Effector memory CD4-positive, alpha-beta T cell (primary cell): ENCODE data around the gene TBCD.

Experiments
- DNase-seq, 3 donors: peaks; one replicate each; pipeline ENCODE4 v3.0.0-alpha.2; 2020
- H3K27ac ChIP-seq: 2 replicates; pipeline ENCODE4 v1.7.0; 2013; ENCODE audit warnings: mild to moderate bottlenecking, low read length, moderate library complexity; ENCODE audit not compliant: insufficient read depth, poor library complexity, severe bottlenecking
- H3K27me3 ChIP-seq: replicated peaks from 2 replicates; pipeline ENCODE4 v1.7.0; 2013; ENCODE audit warnings: mild to moderate bottlenecking, low read length; ENCODE audit not compliant: insufficient read depth, control insufficient read depth, poor library complexity, severe bottlenecking
- H3K36me3 ChIP-seq: 2 replicates; pipeline ENCODE4 v1.7.0; 2013; ENCODE audit warnings: mild to moderate bottlenecking, low read length, moderate library complexity; ENCODE audit not compliant: control insufficient read depth, insufficient read depth
- H3K4me1 ChIP-seq: 2 replicates; pipeline ENCODE4 v1.7.0; 2013; ENCODE audit warnings: low read length, mild to moderate bottlenecking; ENCODE audit not compliant: control insufficient read depth, insufficient read depth, poor library complexity, severe bottlenecking
- H3K4me3 ChIP-seq: 2 replicates; pipeline ENCODE4 v1.7.0; 2013; ENCODE audit warnings: low read length, low read depth, mild to moderate bottlenecking; ENCODE audit not compliant: insufficient read depth, poor library complexity, severe bottlenecking
- H3K9me3 ChIP-seq: 2 replicates; pipeline ENCODE4 v1.7.0; 2013; ENCODE audit warnings: mild to moderate bottlenecking, low read length, moderate library complexity; ENCODE audit not compliant: control insufficient read depth

The TBCD gene

GRCh38 chr17:82911822-82912221, 160.0 kb downstream of the TBCD start:
- Histone ChIP-seq H3K27ac (no peak overlapping the region), H3K4me1 (no peaks in the 10 kb centered on the region), H3K27me3 (no peaks in the 10 kb centered on the region), H3K4me3 (no peak overlapping the region), H3K9me3 (no peaks in the 10 kb centered on the region), H3K36me3 (peaks cover 28% of the 10 kb centered on the region)
- no peak for DNase-seq

GRCh38 chr17:82912484-82913089, 160.7 kb downstream of the TBCD start:
- Histone ChIP-seq H3K4me3 (no peak overlapping the region), H3K27me3 (no peaks in the 10 kb centered on the region), H3K9me3 (no peaks in the 10 kb centered on the region), H3K4me1 (no peaks in the 10 kb centered on the region), H3K36me3 (peaks cover 25% of the 10 kb centered on the region), H3K27ac (no peak overlapping the region)
- DNase-seq, result no peak

- H3K36me3 ChIP-seq, result peaks cover 25% of the 10 kb centered on the region
- no peaks in the 10 kb centered on the region for H3K27me3 ChIP-seq
- DNase-seq, result no peak
- no peak overlapping the region for H3K4me3 ChIP-seq
- no peaks in the 10 kb centered on the region for H3K9me3 ChIP-seq
- no peaks in the 10 kb centered on the region for H3K4me1 ChIP-seq
- no peak overlapping the region for H3K27ac ChIP-seq
These were observed 161.6 kb downstream of the TBCD start for GRCh38 chr17:82913304-82914043.

GRCh38 chr17:82914375-82914774, 162.5 kb downstream of the TBCD start:
- DNase-seq, result no peak
- Histone ChIP-seq H3K36me3 (peaks cover 25% of the 10 kb centered on the region), H3K27ac (no peak overlapping the region)

GRCh38 chr17:82915010-82915756, 163.3 kb downstream of the TBCD start:
- Histone ChIP-seq H3K4me3 (no peak overlapping the region), H3K27me3 (no peaks in the 10 kb centered on the region), H3K36me3 (peaks cover 29% of the 10 kb centered on the region), H3K4me1 (no peaks in the 10 kb centered on the region), H3K9me3 (no peaks in the 10 kb centered on the region), H3K27ac (no peak overlapping the region)
- DNase-seq, result no peak

More at GRCh38 chr17:82914375-82914774, 162.5 kb downstream of the TBCD start:
- Histone ChIP-seq H3K4me3 (no peak overlapping the region), H3K27me3 (no peaks in the 10 kb centered on the region), H3K4me1 (no peaks in the 10 kb centered on the region), H3K9me3 (no peaks in the 10 kb centered on the region)

GRCh38 chr17:82915757-82916027, 163.8 kb downstream of the TBCD start:
- H3K4me1 ChIP-seq, result no peaks in the 10 kb centered on the region
- H3K27me3 ChIP-seq, result no peaks in the 10 kb centered on the region
- H3K27ac ChIP-seq, result no peak overlapping the region
- H3K36me3 ChIP-seq, result peaks cover 27% of the 10 kb centered on the region
- no peak overlapping the region for H3K4me3 ChIP-seq
- no peak for DNase-seq
- no peaks in the 10 kb centered on the region for H3K9me3 ChIP-seq

- no peaks in the 10 kb centered on the region for H3K9me3 ChIP-seq
- no peaks in the 10 kb centered on the region for H3K4me1 ChIP-seq
- H3K27ac ChIP-seq, result no peak overlapping the region
- H3K36me3 ChIP-seq, result peaks cover 20% of the 10 kb centered on the region
- H3K4me3 ChIP-seq, result no peak overlapping the region
- no peak for DNase-seq
- no peaks in the 10 kb centered on the region for H3K27me3 ChIP-seq
These were observed 166.0 kb downstream of the TBCD start for GRCh38 chr17:82917699-82918345.

GRCh38 chr17:82918508-82918907, 166.6 kb downstream of the TBCD start:
- H3K4me1 ChIP-seq, result no peaks in the 10 kb centered on the region

GRCh38 chr17:82920150-82920549, 168.3 kb downstream of the TBCD start:
- Histone ChIP-seq H3K9me3 (no peaks in the 10 kb centered on the region), H3K27me3 (no peaks in the 10 kb centered on the region), H3K36me3 (peaks cover 25% of the 10 kb centered on the region), H3K4me1 (no peaks in the 10 kb centered on the region), H3K4me3 (no peak overlapping the region), H3K27ac (no peak overlapping the region)
- no peak for DNase-seq

More at GRCh38 chr17:82918508-82918907, 166.6 kb downstream of the TBCD start:
- H3K27me3 ChIP-seq, result no peaks in the 10 kb centered on the region
- no peak overlapping the region for H3K27ac ChIP-seq
- peaks cover 16% of the 10 kb centered on the region for H3K36me3 ChIP-seq
- H3K4me3 ChIP-seq, result no peak overlapping the region
- DNase-seq, result no peak
- H3K9me3 ChIP-seq, result no peaks in the 10 kb centered on the region

- no peaks in the 10 kb centered on the region for H3K27me3 ChIP-seq
- H3K27ac ChIP-seq, result no peak overlapping the region
- H3K4me3 ChIP-seq, result no peak overlapping the region
- no peaks in the 10 kb centered on the region for H3K4me1 ChIP-seq
- H3K36me3 ChIP-seq, result peaks cover 30% of the 10 kb centered on the region
- DNase-seq, result no peak
- H3K9me3 ChIP-seq, result no peaks in the 10 kb centered on the region
These were observed 168.8 kb downstream of the TBCD start for GRCh38 chr17:82920715-82921114.
